GM23338 (cell line): Measurements from ENCODE around the gene ARF5.

Experiments
- ZNF114 ChIP-seq: fragments of 250-450 bp; sonication (Bioruptor Pico); IDR thresholded peaks from 2 replicates; pipeline ENCODE4 v1.5.0; 2020; ENCODE audit warnings: mild to moderate bottlenecking, moderate library complexity
- TF ChIP-seq, protein P1 (sequence below), 2 experiments: fragments of 200-600 bp in 1 of 2; sonication (generic) in 1 of 2; conservative IDR thresholded peaks; 2 replicates each; pipeline versions ENCODE4 v1.5.1 to v1.6.1; 2016 to 2017; ENCODE audit warnings: antibody characterized with exemption in 2 of 2, low read depth in 2 of 2, mild to moderate bottlenecking in 2 of 2, moderate library complexity in 1 of 2

DNA sequence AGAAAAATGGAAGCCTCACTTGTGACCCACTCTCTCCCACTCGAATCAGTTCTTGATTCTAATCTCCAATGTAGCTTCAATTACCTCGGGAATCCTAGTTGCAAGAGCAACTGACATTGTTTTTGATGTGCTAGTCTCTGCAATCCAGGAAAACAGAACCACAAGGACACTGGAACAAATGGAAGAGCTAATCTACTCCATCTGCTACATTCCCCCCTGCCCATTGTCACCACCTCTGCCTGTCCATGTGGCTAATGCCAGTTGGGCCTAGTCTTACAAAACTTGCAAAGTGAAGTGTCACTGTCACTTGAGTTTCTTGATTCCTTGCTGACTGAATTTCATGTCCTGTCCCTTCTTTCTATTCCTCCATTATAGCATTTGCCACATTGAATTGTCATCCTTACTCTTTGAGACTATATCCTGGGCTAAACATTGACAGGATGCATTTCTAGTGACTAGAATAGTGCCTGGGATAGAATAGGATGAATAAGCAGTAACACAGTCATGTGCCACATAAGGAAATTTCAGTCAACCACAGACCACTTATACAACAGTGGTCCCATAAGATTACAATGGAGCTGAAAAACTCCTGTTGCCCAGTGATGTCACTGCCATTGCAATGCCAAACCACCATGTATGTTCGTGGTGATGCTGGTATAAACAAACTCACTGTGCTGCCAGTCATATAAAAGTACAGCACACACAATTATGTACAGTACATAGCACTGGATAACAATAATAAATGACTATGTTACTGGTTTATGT, 16.3 kb upstream of the ARF5 start:
- TF ChIP-seq, protein P1, sequence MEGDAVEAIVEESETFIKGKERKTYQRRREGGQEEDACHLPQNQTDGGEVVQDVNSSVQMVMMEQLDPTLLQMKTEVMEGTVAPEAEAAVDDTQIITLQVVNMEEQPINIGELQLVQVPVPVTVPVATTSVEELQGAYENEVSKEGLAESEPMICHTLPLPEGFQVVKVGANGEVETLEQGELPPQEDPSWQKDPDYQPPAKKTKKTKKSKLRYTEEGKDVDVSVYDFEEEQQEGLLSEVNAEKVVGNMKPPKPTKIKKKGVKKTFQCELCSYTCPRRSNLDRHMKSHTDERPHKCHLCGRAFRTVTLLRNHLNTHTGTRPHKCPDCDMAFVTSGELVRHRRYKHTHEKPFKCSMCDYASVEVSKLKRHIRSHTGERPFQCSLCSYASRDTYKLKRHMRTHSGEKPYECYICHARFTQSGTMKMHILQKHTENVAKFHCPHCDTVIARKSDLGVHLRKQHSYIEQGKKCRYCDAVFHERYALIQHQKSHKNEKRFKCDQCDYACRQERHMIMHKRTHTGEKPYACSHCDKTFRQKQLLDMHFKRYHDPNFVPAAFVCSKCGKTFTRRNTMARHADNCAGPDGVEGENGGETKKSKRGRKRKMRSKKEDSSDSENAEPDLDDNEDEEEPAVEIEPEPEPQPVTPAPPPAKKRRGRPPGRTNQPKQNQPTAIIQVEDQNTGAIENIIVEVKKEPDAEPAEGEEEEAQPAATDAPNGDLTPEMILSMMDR (conservative IDR thresholded peaks at IDR 0.05; ENCODE audit: low read depth in 2 of 2), result no peak
- TF ChIP-seq ZNF114 (CRISPR knock-in tag), result no peak
